Upper lobe of right lung (tissue), 1 donor: ENCODE measurements around the gene PARD3B. TPM values are rescaled to one million over a fixed set of nuclear protein-coding genes. Genes with fewer than 3 reads are reported as not detected.

Source experiments
- ATAC-seq: fragments of 200-7000 bp; cut with Tn5 transposase; one replicate; pipeline ENCODE4 v1.9.1; 2020; ENCODE audit warnings: mild to moderate bottlenecking, moderate library complexity
- DNase-seq: peaks from one replicate; pipeline ENCODE4 v3.0.0-alpha.2; 2020
- H3K27ac ChIP-seq: fragments of 200-600 bp; one replicate; pipeline ENCODE4 v1.8.0; 2022
- H3K27me3 ChIP-seq: fragments of 200-600 bp; one replicate; pipeline ENCODE4 v1.8.0; 2022; ENCODE audit warnings: mild to moderate bottlenecking
- H3K36me3 ChIP-seq: fragments of 200-600 bp; one replicate; pipeline ENCODE4 v1.8.0; 2022
- H3K4me1 ChIP-seq: fragments of 200-600 bp; one replicate; pipeline ENCODE4 v1.8.0; 2022
- H3K4me3 ChIP-seq: fragments of 200-600 bp; one replicate; pipeline ENCODE4 v1.8.0; 2022; ENCODE audit warnings: mild to moderate bottlenecking
- H3K9me3 ChIP-seq: fragments of 200-600 bp; one replicate; pipeline ENCODE4 v1.8.0; 2022
- CTCF ChIP-seq: fragments of 200-600 bp; IDR thresholded peaks from one replicate; pipeline ENCODE4 v1.8.0; 2022; ENCODE audit warnings: antibody characterized with exemption
- intact Hi-C: fragments of 100-400 bp; cut with DNase I; formaldehyde crosslinking; loops from one replicate; pipeline ENCODE4 v1.11.0; 2022
- total RNA-seq: library from RNA; stranded (reverse); fragmentation: NEBNext Ultra II Directional; extraction: Animal tissue kit (Norgen Biotek cat#: 25700); gene quantifications from one replicate; pipeline ENCODE4 v1.2.1, GENCODE V29; 2021
- donor health status: DM: no; HTN: yes; CAD: no; lungs with severe emphysema.

Gene PARD3B
- total RNA-seq, 1 donor from 2014 or later: 32.5 TPM

GRCh38 chr2:205557873-205558272 is 1012.6 kb downstream of the PARD3B start:
- ATAC-seq (no peak), DNase-seq (no peak)
- H3K4me1 ChIP-seq: no peaks in the 10 kb centered on the region
- no peak overlapping the region for H3K4me3 ChIP-seq
- H3K9me3 ChIP-seq: no peaks in the 10 kb centered on the region
- TF ChIP-seq CTCF: no peak
- H3K36me3 ChIP-seq: no peaks in the 10 kb centered on the region
- no peaks in the 10 kb centered on the region for H3K27me3 ChIP-seq
- H3K27ac ChIP-seq: no peak overlapping the region
- intact Hi-C loops: no loop called here

DNA sequence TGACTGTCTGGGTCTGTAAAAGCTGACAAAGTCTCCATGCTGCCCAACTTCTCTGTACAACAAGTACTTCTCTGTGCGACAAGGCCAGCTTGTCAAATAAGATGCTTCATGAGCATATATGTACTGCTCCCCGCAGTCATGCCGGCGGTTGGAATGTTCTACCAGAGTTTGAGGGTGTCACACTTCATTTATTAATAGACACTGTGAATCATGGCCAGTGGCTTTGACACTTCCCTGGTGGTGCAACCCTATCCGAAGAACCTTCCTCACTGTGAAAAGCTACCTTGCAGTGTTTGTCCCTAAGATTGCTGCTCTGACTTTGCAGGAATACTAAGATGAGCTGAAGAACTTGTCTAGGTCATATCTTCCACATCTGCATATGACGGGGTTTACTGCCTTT is 1016.2 kb downstream of the PARD3B start:
- H3K27me3 ChIP-seq: no peaks in the 10 kb centered on the region
- H3K27ac ChIP-seq: no peak overlapping the region
- H3K4me3 ChIP-seq: no peak overlapping the region
- no peaks in the 10 kb centered on the region for H3K36me3 ChIP-seq
- no peak for TF ChIP-seq CTCF
- H3K9me3 ChIP-seq: no peaks in the 10 kb centered on the region
- no peaks in the 10 kb centered on the region for H3K4me1 ChIP-seq
- intact Hi-C loops: no loop called here
- ATAC-seq: no peak
- no peak for DNase-seq

GRCh38 chr2:205563646-205564045 is 1018.4 kb downstream of the PARD3B start:
- no peaks in the 10 kb centered on the region for H3K4me1 ChIP-seq
- ATAC-seq: peak; percentile 67
- no peak overlapping the region for H3K27ac ChIP-seq
- peak; percentile 69 for DNase-seq
- TF ChIP-seq CTCF: peak; percentile 49
- no peaks in the 10 kb centered on the region for H3K27me3 ChIP-seq
- H3K36me3 ChIP-seq: no peaks in the 10 kb centered on the region
- no peaks in the 10 kb centered on the region for H3K9me3 ChIP-seq
- intact Hi-C loops: no loop called here
- H3K4me3 ChIP-seq: no peak overlapping the region

GRCh38 chr2:205564346-205565141 is 1019.3 kb downstream of the PARD3B start:
- H3K4me1 ChIP-seq: no peaks in the 10 kb centered on the region
- intact Hi-C loops: no loop called here
- H3K4me3 ChIP-seq: no peak overlapping the region
- H3K27ac ChIP-seq: no peak overlapping the region
- TF ChIP-seq CTCF: no peak
- no peak for DNase-seq
- ATAC-seq: no peak
- no peaks in the 10 kb centered on the region for H3K9me3 ChIP-seq
- no peaks in the 10 kb centered on the region for H3K36me3 ChIP-seq
- H3K27me3 ChIP-seq: no peaks in the 10 kb centered on the region

DNA sequence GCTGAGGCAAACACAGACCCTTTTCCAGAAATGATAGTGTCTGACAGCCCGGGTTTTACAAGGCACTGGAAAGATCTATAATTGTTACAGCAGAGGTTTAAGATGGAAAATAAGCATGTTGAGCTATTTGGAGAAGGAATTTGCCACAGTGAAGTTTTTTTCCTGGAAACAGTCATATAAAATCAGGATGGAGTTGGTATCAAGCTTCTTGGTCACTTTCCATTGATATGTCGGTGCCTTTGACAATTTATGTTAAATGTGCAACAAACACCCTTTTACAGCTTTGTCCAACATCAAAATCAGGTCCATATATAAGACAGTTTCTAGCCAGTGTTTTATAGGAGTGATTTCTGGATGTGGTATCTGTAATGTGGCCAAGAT is 1019.9 kb downstream of the PARD3B start:
- Histone ChIP-seq H3K4me1 (no peaks in the 10 kb centered on the region), H3K36me3 (no peaks in the 10 kb centered on the region), H3K9me3 (no peaks in the 10 kb centered on the region), H3K4me3 (no peak overlapping the region), H3K27me3 (no peaks in the 10 kb centered on the region), H3K27ac (no peak overlapping the region)
- no peak for ATAC-seq
- no peak for DNase-seq
- no peak for TF ChIP-seq CTCF
- intact Hi-C loops: no loop called here
